HL-60 (cell line): Measurements from ENCODE around the gene DIPK2A.

Experiments
- DNase-seq, 2 experiments: peaks; one replicate each; pipeline ENCODE4 v3.0.0-alpha.2; 2010 to 2020; ENCODE audit warnings: low read depth in 1 of 2, low spot score in 1 of 2
- H3K27ac ChIP-seq: fragments of 250-450 bp; sonication (Bioruptor Pico); replicated peaks from 2 replicates; pipeline ENCODE4 v1.5.1; 2020; ENCODE audit warnings: mild to moderate bottlenecking, moderate library complexity
- H3K27me3 ChIP-seq: fragments of 250-450 bp; sonication (Bioruptor Pico); 2 replicates; pipeline ENCODE4 v1.5.1; 2021; ENCODE audit warnings: mild to moderate bottlenecking, moderate library complexity; ENCODE audit not compliant: insufficient read depth, poor library complexity, severe bottlenecking
- H3K4me3 ChIP-seq: replicated peaks from 2 replicates; pipeline ENCODE4 v1.5.1; 2011; ENCODE audit warnings: mild to moderate bottlenecking, control low read depth, low read length; ENCODE audit not compliant: insufficient read depth
- CTCF ChIP-seq: IDR thresholded peaks from one replicate; pipeline ENCODE4 v1.5.1; 2011; ENCODE audit warnings: low read length, control low read depth, inconsistent platforms; ENCODE audit not compliant: insufficient read depth
- GABPA ChIP-seq: IDR thresholded peaks from 2 replicates; pipeline ENCODE4 v1.6.1; 2012; ENCODE audit warnings: low read depth
- POLR2AphosphoS5 ChIP-seq: IDR thresholded peaks from 2 replicates; pipeline ENCODE4 v1.6.1; 2012; ENCODE audit warnings: low read depth
- REST ChIP-seq: IDR thresholded peaks from 2 replicates; pipeline ENCODE4 v1.6.1; 2012; ENCODE audit warnings: low read depth; ENCODE audit not compliant: insufficient replicate concordance
- SPI1 ChIP-seq: IDR thresholded peaks from 2 replicates; pipeline ENCODE4 v1.6.1; 2012; ENCODE audit warnings: low read depth, mild to moderate bottlenecking, borderline replicate concordance

The DIPK2A gene

GRCh38 chr3:143956838-143957237, 14.8 kb upstream of the DIPK2A start:
- no peak for DNase-seq

GRCh38 chr3:143957453-143957852, 14.2 kb upstream of the DIPK2A start:
- no peak for DNase-seq
- H3K27me3 ChIP-seq = no peaks in the 10 kb centered on the region
- TF ChIP-seq REST = no peak

More at GRCh38 chr3:143956838-143957237, 14.8 kb upstream of the DIPK2A start:
- TF ChIP-seq GABPA (no peak), CTCF (no peak), SPI1 (no peak), REST (no peak), POLR2AphosphoS5 (no peak)
- Histone ChIP-seq H3K27ac (no peak overlapping the region), H3K27me3 (no peaks in the 10 kb centered on the region), H3K4me3 (no peak overlapping the region)

GRCh38 chr3:143958966-143959365, 12.7 kb upstream of the DIPK2A start:
- Histone ChIP-seq H3K27me3 (no peaks in the 10 kb centered on the region), H3K27ac (no peak overlapping the region), H3K4me3 (no peak overlapping the region)
- DNase-seq = no peak
- TF ChIP-seq SPI1 (no peak), REST (no peak)

More at GRCh38 chr3:143957453-143957852, 14.2 kb upstream of the DIPK2A start:
- H3K27ac ChIP-seq = no peak overlapping the region
- no peak overlapping the region for H3K4me3 ChIP-seq

GRCh38 chr3:143961342-143961741, 10.3 kb upstream of the DIPK2A start:
- Histone ChIP-seq H3K4me3 (no peak overlapping the region), H3K27me3 (no peaks in the 10 kb centered on the region), H3K27ac (no peak overlapping the region)
- TF ChIP-seq CTCF (no peak), REST (no peak), POLR2AphosphoS5 (no peak)
- no peak for DNase-seq
